Right atrium auricular region (tissue), 2 donors: ENCODE measurements around the gene PPP1R9B. TPM values are rescaled to one million over a fixed set of nuclear protein-coding genes. Genes with fewer than 3 reads are reported as not detected.

Source experiments
- DNase-seq: peaks from one replicate; pipeline ENCODE4 v3.0.0-alpha.2; 2019; ENCODE audit warnings: low spot score
- H3K27ac ChIP-seq, 2 donors: fragments of 200-600 bp; sonication (generic); 1 replicate in 1 of 2; 2 replicates in 1 of 2; pipeline ENCODE4 v1.5.1; 2016 to 2019
- H3K27me3 ChIP-seq, 2 donors: fragments of 200-600 bp; sonication (generic); one replicate each; pipeline versions ENCODE4 v1.5.1 to v1.6.0; 2017 to 2019
- H3K36me3 ChIP-seq: fragments of 200-600 bp; sonication (generic); one replicate; pipeline ENCODE4 v1.5.1; 2016
- H3K4me1 ChIP-seq, 2 donors: fragments of 200-600 bp; sonication (generic); one replicate each; pipeline versions ENCODE4 v1.5.1 to v1.6.0; 2017 to 2019
- H3K4me3 ChIP-seq, 2 donors: fragments of 200-600 bp; sonication (generic); 1 replicate in 1 of 2; 2 replicates in 1 of 2; pipeline ENCODE4 v1.5.1; 2017 to 2019; ENCODE audit warnings: mild to moderate bottlenecking in 1 of 2, moderate library complexity in 1 of 2
- H3K9me3 ChIP-seq, 2 donors: fragments of 200-600 bp; sonication (generic); one replicate each; pipeline ENCODE4 v1.5.1; 2019
- CTCF ChIP-seq, 2 donors: fragments of 200-600 bp; sonication (generic); IDR thresholded peaks; one replicate each; pipeline ENCODE4 v1.5.1; 2019; ENCODE audit warnings: antibody characterized with exemption in 2 of 2
- total RNA-seq, 2 donors: library from RNA; depleted of rRNA; stranded (reverse); fragments of >200 nt; gene quantifications; one replicate each; pipeline ENCODE4 v1.1.0, GENCODE V29; 2016

The PPP1R9B gene
- total RNA-seq, 2 donors from 2014 or later, result 16.9 to 24.2 TPM

GRCh38 chr17:50115756-50116155, 34.7 kb downstream of the PPP1R9B start:
- peaks cover 0 to 63% of the 10 kb centered on the region in 2 donors for H3K4me1 ChIP-seq
- TF ChIP-seq CTCF (IDR thresholded peaks at IDR 0.05), result no peak

DNA sequence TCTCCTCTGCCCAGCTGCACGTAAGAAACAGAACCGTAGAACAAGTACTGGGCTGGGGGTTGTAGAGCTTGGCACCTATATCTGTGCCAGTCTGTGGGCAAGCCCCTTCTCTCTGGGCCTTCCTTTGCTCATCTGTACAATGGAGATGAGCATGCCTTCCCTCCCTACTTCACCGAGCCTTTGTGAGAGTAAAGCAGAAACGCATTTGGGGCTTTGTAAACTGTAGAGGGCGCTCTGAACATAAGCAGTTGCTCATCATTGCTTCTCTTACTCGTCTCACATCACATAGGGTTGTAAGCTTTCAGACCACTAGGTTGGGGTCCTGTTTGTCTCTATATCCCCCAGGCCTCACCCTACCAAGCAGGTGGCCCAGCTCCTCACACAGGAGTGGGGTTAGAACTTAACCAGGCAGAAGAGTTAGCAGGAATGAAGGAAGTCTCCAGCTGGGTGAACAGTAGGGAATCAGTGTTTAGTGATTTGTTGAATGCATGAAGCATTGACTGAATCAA, 35.6 kb downstream of the PPP1R9B start:
- no peak for DNase-seq
- no peak overlapping the region for H3K4me3 ChIP-seq
- H3K4me1 ChIP-seq, result peaks cover 0 to 70% of the 10 kb centered on the region in 2 donors
- H3K36me3 ChIP-seq, result peaks cover 8% of the 10 kb centered on the region
- TF ChIP-seq CTCF (IDR thresholded peaks at IDR 0.05), result peak; percentile 51 to 73
- no peaks in the 10 kb centered on the region for H3K9me3 ChIP-seq
- peak overlapping the region; percentile 94 to 100 for H3K27ac ChIP-seq
- no peaks in the 10 kb centered on the region for H3K27me3 ChIP-seq

More at GRCh38 chr17:50115756-50116155, 34.7 kb downstream of the PPP1R9B start:
- Histone ChIP-seq H3K4me3 (no peak overlapping the region), H3K27me3 (no peaks in the 10 kb centered on the region), H3K27ac (peak overlapping the region; percentile 27 to 100), H3K9me3 (no peaks in the 10 kb centered on the region), H3K36me3 (no peaks in the 10 kb centered on the region)
- DNase-seq, result peak; percentile 68

DNA sequence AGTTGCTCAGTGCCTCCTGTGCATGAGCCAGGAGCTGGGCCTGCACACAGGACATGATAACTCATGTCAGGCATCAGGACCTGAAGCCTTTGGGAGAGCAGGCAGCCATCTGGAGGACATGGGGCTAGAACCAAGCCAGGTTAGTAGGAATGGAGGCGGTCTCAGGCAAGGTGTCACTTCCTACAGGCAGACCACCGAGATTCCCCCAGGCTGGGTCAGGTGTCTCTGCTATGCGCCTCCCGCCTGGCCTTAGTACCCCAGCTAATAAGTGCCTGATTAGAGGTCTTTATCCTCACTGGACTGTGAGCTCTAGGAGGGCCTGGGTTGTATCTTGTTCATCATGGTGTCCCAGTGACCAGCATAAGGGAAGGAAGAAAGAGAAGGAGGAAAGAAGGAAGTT, 36.1 kb downstream of the PPP1R9B start:
- TF ChIP-seq CTCF (IDR thresholded peaks at IDR 0.05), result no peak
- Histone ChIP-seq H3K9me3 (no peaks in the 10 kb centered on the region), H3K36me3 (peaks cover 13% of the 10 kb centered on the region), H3K4me1 (peaks cover 0 to 70% of the 10 kb centered on the region in 2 donors), H3K27me3 (no peaks in the 10 kb centered on the region), H3K4me3 (no peak overlapping the region), H3K27ac (peak overlapping the region; percentile 94 to 100)
- no peak for DNase-seq

DNA sequence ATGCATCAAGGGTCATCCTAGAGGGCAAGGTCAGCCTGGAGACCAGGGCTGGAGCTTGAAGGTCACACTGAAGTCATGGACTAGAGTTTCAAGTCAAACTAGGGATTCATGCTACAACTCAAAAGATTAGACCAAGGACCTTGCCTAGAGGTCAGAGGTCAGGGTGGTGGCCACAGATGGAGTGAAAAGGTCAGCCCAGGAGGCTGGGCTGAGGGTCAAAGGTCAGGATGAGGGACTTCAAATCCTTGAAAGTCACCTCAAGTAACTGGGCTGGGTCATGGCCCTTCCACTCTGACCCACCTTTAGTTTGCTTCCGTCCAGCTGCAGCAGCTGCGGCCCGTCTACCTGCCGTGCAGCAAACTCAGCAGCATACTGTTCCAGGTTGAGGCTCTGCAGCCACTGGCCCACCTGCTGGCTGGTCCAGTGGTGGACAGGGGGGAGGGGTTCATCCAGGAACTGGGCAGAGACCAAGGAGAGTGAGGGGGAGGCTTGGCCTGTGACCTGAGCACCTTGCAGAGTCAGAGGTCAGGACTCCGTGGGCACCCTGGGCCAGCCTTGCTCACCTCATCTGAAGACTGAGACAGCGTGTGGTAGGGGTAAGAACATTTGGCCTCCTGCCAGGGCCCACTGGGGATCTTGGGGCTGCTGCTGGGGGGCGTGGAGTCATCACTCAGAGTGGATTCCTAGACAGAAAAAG, 36.7 kb downstream of the PPP1R9B start:
- no peak for TF ChIP-seq CTCF (IDR thresholded peaks at IDR 0.05)
- peaks cover 20% of the 10 kb centered on the region for H3K36me3 ChIP-seq
- no peak overlapping the region for H3K4me3 ChIP-seq
- no peaks in the 10 kb centered on the region for H3K27me3 ChIP-seq
- DNase-seq, result no peak
- peak overlapping the region; percentile 94 to 100 for H3K27ac ChIP-seq
- peaks cover 0 to 70% of the 10 kb centered on the region in 2 donors for H3K4me1 ChIP-seq
- H3K9me3 ChIP-seq, result no peaks in the 10 kb centered on the region

- peaks cover 0 to 64% of the 10 kb centered on the region in 2 donors for H3K4me1 ChIP-seq
- H3K27me3 ChIP-seq, result no peaks in the 10 kb centered on the region
- DNase-seq, result no peak
- TF ChIP-seq CTCF (IDR thresholded peaks at IDR 0.05), result no peak
- H3K36me3 ChIP-seq, result peaks cover 31% of the 10 kb centered on the region
- H3K27ac ChIP-seq, result peak overlapping the region; percentile 94 to 100
- H3K9me3 ChIP-seq, result no peaks in the 10 kb centered on the region
- H3K4me3 ChIP-seq, result no peak overlapping the region
Observed at GRCh38 chr17:50112694-50113093, 37.8 kb downstream of the PPP1R9B start.
